Panc1 (cell line): ENCODE results near the gene HDAC3. TPM values are rescaled to one million over a fixed set of nuclear protein-coding genes. Genes with fewer than 3 reads are reported as not detected.

Source experiments
- ATAC-seq: fragments of 200-7000 bp; cut with Tn5 transposase; 2 replicates; pipeline ENCODE4 v1.9.1; 2020; ENCODE audit warnings: mild to moderate bottlenecking, moderate library complexity
- BruUV-seq: library from RNA; stranded (reverse); fragments of 400-500 nt; replicated peaks from 2 replicates; lab custom pipeline; 2021; lab: Mats Ljungman, UMichigan
- CTCF ChIA-PET: fragments of 300-600 bp; sonication (Branson Sonifier 250); formaldehyde crosslinking; loops from one replicate; lab custom pipeline; 2022; ENCODE audit warnings: antibody characterized with exemption; lab: Charles Lee
- POLR2A ChIA-PET: fragments of 300-600 bp; sonication (Branson Sonifier 250); formaldehyde crosslinking; loops from one replicate; lab custom pipeline; 2022; ENCODE audit warnings: antibody characterized with exemption; lab: Charles Lee
- DNase-seq: peaks from one replicate; pipeline ENCODE4 v3.0.0-alpha.2; 2010; ENCODE audit warnings: low read depth, low spot score
- H3K27ac ChIP-seq: 2 replicates; pipeline ENCODE4 v1.5.1; 2011; ENCODE audit warnings: mild to moderate bottlenecking, low read length, inconsistent platforms
- H3K27me3 ChIP-seq: fragments of 200-500 bp; sonication (Bioruptor generic); 2 replicates; pipeline ENCODE4 v1.6.0; 2014; ENCODE audit warnings: low read length, inconsistent platforms; ENCODE audit not compliant: control insufficient read depth, insufficient read depth
- H3K36me3 ChIP-seq: fragments of 200-500 bp; sonication (Bioruptor generic); 2 replicates; pipeline ENCODE4 v1.5.1; 2014; ENCODE audit warnings: inconsistent platforms, mild to moderate bottlenecking, low read length, moderate library complexity; ENCODE audit not compliant: control insufficient read depth, insufficient read depth
- H3K4me1 ChIP-seq: 2 replicates; pipeline ENCODE4 v1.5.1; 2011; ENCODE audit warnings: inconsistent platforms, mild to moderate bottlenecking, low read length, moderate library complexity; ENCODE audit not compliant: control insufficient read depth, insufficient read depth
- H3K4me3 ChIP-seq, 2 experiments: 2 replicates each; pipeline ENCODE4 v1.5.1; 2011 to 2012; ENCODE audit warnings: low read depth in 2 of 2, low read length in 2 of 2, mild to moderate bottlenecking in 2 of 2, inconsistent platforms in 1 of 2, moderate library complexity in 1 of 2
- H3K9me3 ChIP-seq: fragments of 200-500 bp; sonication (Bioruptor generic); 2 replicates; pipeline ENCODE4 v1.5.1; 2014; ENCODE audit warnings: low read depth, mild to moderate bottlenecking, inconsistent platforms, low read length, moderate library complexity; ENCODE audit not compliant: control insufficient read depth, insufficient read depth
- POLR2AphosphoS5 ChIP-seq: IDR thresholded peaks from 2 replicates; pipeline ENCODE4 v1.6.1; 2012; ENCODE audit warnings: mild to moderate bottlenecking, low read depth, low read length, moderate library complexity
- SIN3A ChIP-seq: IDR thresholded peaks from 2 replicates; pipeline ENCODE4 v1.6.1; 2012; ENCODE audit warnings: low read depth, mild to moderate bottlenecking, low read length, moderate library complexity, borderline replicate concordance; ENCODE audit not compliant: insufficient read depth
- TCF7L2 ChIP-seq: IDR thresholded peaks from 2 replicates; pipeline ENCODE4 v1.6.1; 2011; ENCODE audit warnings: mild to moderate bottlenecking, low read depth, low read length, inconsistent platforms
- in situ Hi-C: cut with HindIII; loops from 2 replicates; pipeline ENCODE4 v1.10.0; 2016; ENCODE audit warnings: low sequenced_read_pairs, low pct_unique_long_range_greater_than_20kb
- intact Hi-C: fragments of 100-400 bp; cut with micrococcal nuclease; formaldehyde crosslinking; loops from one replicate; pipeline ENCODE4 v1.10.0; 2022; ENCODE audit not compliant: unreplicated experiment
- total RNA-seq: library from RNA; stranded (reverse); gene quantifications from one replicate; pipeline ENCODE4 v1.2.1, GENCODE V29; 2021; ENCODE audit not compliant: unreplicated experiment
- TF ChIP-seq, protein P1 (sequence below): fragments of 450-650 bp; IDR thresholded peaks from 2 replicates; pipeline ENCODE4 v1.5.1; 2017; ENCODE audit warnings: mild to moderate bottlenecking
- TF ChIP-seq, protein P2 (sequence below), 2 experiments: IDR thresholded peaks; 2 replicates each; pipeline ENCODE4 v1.6.1; 2011 to 2012; ENCODE audit warnings: low read depth in 2 of 2, control low read depth in 1 of 2, low read length in 1 of 2, mild to moderate bottlenecking in 1 of 2, moderate library complexity in 1 of 2; ENCODE audit not compliant: insufficient read depth in 1 of 2

The HDAC3 gene
- total RNA-seq, 1 experiment from 2014 or later: 75.5 TPM

DNA sequence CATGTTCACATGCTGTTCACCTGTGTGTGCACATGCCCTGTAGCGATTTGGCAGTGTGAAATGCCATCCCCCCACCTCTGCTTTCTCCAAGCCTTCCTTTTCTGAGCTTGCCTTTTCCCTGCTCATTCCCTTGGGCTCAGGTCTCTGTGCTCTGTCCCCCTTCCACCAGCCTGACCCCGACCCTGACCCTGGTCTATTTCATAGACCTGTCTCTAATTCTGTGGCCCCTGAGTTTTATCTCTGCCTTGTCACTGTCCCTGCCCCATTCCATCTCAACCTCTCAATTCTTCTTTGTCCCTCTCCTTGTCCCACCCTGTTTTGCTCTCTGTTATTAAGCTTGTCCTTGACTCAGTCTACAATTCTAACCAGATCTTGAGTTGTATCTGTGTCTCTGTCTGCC lies 44.6 kb upstream of the HDAC3 start:
- intact Hi-C loops: no loop called here

GRCh38 chr5:141680751-141681201 lies 44.1 kb upstream of the HDAC3 start:
- no peaks in the 10 kb centered on the region for H3K36me3 ChIP-seq
- ATAC-seq (peak; percentile 42), DNase-seq (no peak)
- no TSS peak for BruUV-seq
- ChIA-PET POLR2A (no interaction called here), CTCF (no interaction called here)
- H3K4me1 ChIP-seq: peaks cover 8% of the 10 kb centered on the region
- TF ChIP-seq POLR2AphosphoS5 (no peak), SIN3A (no peak), TCF7L2 (no peak)
- TF ChIP-seq, protein P1, sequence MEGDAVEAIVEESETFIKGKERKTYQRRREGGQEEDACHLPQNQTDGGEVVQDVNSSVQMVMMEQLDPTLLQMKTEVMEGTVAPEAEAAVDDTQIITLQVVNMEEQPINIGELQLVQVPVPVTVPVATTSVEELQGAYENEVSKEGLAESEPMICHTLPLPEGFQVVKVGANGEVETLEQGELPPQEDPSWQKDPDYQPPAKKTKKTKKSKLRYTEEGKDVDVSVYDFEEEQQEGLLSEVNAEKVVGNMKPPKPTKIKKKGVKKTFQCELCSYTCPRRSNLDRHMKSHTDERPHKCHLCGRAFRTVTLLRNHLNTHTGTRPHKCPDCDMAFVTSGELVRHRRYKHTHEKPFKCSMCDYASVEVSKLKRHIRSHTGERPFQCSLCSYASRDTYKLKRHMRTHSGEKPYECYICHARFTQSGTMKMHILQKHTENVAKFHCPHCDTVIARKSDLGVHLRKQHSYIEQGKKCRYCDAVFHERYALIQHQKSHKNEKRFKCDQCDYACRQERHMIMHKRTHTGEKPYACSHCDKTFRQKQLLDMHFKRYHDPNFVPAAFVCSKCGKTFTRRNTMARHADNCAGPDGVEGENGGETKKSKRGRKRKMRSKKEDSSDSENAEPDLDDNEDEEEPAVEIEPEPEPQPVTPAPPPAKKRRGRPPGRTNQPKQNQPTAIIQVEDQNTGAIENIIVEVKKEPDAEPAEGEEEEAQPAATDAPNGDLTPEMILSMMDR: no peak
- TF ChIP-seq, protein P2, sequence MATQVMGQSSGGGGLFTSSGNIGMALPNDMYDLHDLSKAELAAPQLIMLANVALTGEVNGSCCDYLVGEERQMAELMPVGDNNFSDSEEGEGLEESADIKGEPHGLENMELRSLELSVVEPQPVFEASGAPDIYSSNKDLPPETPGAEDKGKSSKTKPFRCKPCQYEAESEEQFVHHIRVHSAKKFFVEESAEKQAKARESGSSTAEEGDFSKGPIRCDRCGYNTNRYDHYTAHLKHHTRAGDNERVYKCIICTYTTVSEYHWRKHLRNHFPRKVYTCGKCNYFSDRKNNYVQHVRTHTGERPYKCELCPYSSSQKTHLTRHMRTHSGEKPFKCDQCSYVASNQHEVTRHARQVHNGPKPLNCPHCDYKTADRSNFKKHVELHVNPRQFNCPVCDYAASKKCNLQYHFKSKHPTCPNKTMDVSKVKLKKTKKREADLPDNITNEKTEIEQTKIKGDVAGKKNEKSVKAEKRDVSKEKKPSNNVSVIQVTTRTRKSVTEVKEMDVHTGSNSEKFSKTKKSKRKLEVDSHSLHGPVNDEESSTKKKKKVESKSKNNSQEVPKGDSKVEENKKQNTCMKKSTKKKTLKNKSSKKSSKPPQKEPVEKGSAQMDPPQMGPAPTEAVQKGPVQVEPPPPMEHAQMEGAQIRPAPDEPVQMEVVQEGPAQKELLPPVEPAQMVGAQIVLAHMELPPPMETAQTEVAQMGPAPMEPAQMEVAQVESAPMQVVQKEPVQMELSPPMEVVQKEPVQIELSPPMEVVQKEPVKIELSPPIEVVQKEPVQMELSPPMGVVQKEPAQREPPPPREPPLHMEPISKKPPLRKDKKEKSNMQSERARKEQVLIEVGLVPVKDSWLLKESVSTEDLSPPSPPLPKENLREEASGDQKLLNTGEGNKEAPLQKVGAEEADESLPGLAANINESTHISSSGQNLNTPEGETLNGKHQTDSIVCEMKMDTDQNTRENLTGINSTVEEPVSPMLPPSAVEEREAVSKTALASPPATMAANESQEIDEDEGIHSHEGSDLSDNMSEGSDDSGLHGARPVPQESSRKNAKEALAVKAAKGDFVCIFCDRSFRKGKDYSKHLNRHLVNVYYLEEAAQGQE (IDR thresholded peaks at IDR 0.05; ENCODE audit: insufficient read depth in 1 of 2, low read depth in 2 of 2, low read length in 1 of 2): no peak
- no peak overlapping the region; a peak in 1 of 4 replicates for H3K4me3 ChIP-seq
- H3K9me3 ChIP-seq: no peaks in the 10 kb centered on the region
- intact Hi-C loops (no loop called here), in situ Hi-C loops (no loop called here)
- no peaks in the 10 kb centered on the region for H3K27me3 ChIP-seq
- no peak overlapping the region for H3K27ac ChIP-seq

More for the DNA sequence above, 44.6 kb upstream of the HDAC3 start:
- ATAC-seq (peak; percentile 9; the same call in 1 of the 2 replicates), DNase-seq (no peak)
- TF ChIP-seq POLR2AphosphoS5 (no peak), SIN3A (no peak)
- TF ChIP-seq, protein P1: no peak
- TF ChIP-seq, protein P2 (IDR thresholded peaks at IDR 0.05; ENCODE audit: insufficient read depth in 1 of 2, low read depth in 2 of 2, low read length in 1 of 2): no peak
- Histone ChIP-seq H3K4me3 (peak overlapping the region; percentile 29 to 59), H3K27ac (peak overlapping the region; percentile 55; the same call in 1 of the 2 replicates), H3K9me3 (no peaks in the 10 kb centered on the region), H3K27me3 (no peaks in the 10 kb centered on the region), H3K4me1 (peaks cover 8% of the 10 kb centered on the region), H3K36me3 (no peaks in the 10 kb centered on the region)
- ChIA-PET CTCF (interaction anchor here (1.1 kb wide), 1 partner anchor 16 kb away, joined by 6 read pairs; no protein-coding TSS in a partner anchor), POLR2A (no interaction called here)
- no TSS peak for BruUV-seq
- in situ Hi-C loops: no loop called here
